K562 (cell line): ENCODE data around the gene RSRC1. TPM values are rescaled to one million over a fixed set of nuclear protein-coding genes. Genes with fewer than 3 reads are reported as not detected.

Source experiments
- ATAC-seq: fragments of 200-7000 bp; cut with Tn5 transposase; 3 replicates; pipeline ENCODE4 v1.9.1; 2020; ENCODE audit warnings: moderate library complexity
- BruUV-seq: library from RNA; stranded (reverse); fragments of 400-500 nt; replicated peaks from 2 replicates; lab custom pipeline; 2021; lab: Mats Ljungman, UMichigan
- CTCF ChIA-PET: fragments of 300-600 bp; formaldehyde crosslinking; extraction: SDS; loops from one replicate; lab custom pipeline; 2021; ENCODE audit warnings: low intra/inter-chr PET ratio; lab: Yijun Ruan, JAX
- POLR2A ChIA-PET: fragments of 300-600, 350-650 bp; sonication (Branson Sonifier 250); formaldehyde crosslinking; extraction: SDS; loops from one replicate; lab custom pipeline; 2021; ENCODE audit warnings: antibody characterized with exemption, inconsistent platforms; lab: Yijun Ruan, JAX
- DNase-seq, 4 experiments: peaks; one replicate each; pipeline versions ENCODE4 v3.0.0 to v3.0.0-alpha.2; 2011 to 2018; ENCODE audit warnings: low spot score in 3 of 4, mixed read lengths in 3 of 4; ENCODE audit errors: extremely low read depth in 1 of 4
- FAIRE-seq: peaks from 2 replicates; lab custom pipeline; 2011; peaks lifted over from hg19 to GRCh38; lab: Jason Lieb, UNC
- H2AFZ ChIP-seq: 2 replicates; pipeline ENCODE4 v1.6.0; 2011; ENCODE audit warnings: low read depth, low read length, control low read depth, inconsistent platforms
- H3K27ac ChIP-seq: fragments of 200-600 bp; 3 replicates; pipeline ENCODE4 v1.8.0; 2011; ENCODE audit warnings: low read depth, mild to moderate bottlenecking, control low read depth, inconsistent platforms, low read length, moderate library complexity, mixed read lengths; ENCODE audit errors: extremely low read depth
- H3K27me3 ChIP-seq, 2 experiments: fragments of 300-600 bp in 1 of 2; 2 replicates in 1 of 2; 3 replicates in 1 of 2; pipeline versions ENCODE4 v1.6.0 to v1.8.0; 2011; ENCODE audit warnings: inconsistent platforms in 2 of 2, low read length in 2 of 2, mild to moderate bottlenecking in 1 of 2, mixed read lengths in 1 of 2, moderate library complexity in 1 of 2; ENCODE audit not compliant: control insufficient read depth in 2 of 2, insufficient read depth in 2 of 2
- H3K36me3 ChIP-seq: fragments of 300-600 bp; 3 replicates; pipeline ENCODE4 v1.8.0; 2011; ENCODE audit warnings: mild to moderate bottlenecking, low read length, inconsistent platforms; ENCODE audit not compliant: control insufficient read depth, insufficient read depth
- H3K4me1 ChIP-seq, 2 experiments: fragments of 200-600 bp in 1 of 2; replicated peaks in 1 of 2; 2 replicates in 1 of 2; 3 replicates in 1 of 2; pipeline versions ENCODE4 v1.5.1 to v1.8.0; 2011; ENCODE audit warnings: inconsistent platforms in 2 of 2, low read length in 2 of 2, mild to moderate bottlenecking in 1 of 2, mixed read lengths in 1 of 2, moderate library complexity in 1 of 2; ENCODE audit not compliant: control insufficient read depth in 2 of 2, insufficient read depth in 2 of 2
- H3K4me2 ChIP-seq: 2 replicates; pipeline ENCODE4 v1.6.1; 2011; ENCODE audit warnings: low read length, control low read depth, inconsistent platforms, mixed read lengths; ENCODE audit not compliant: insufficient read depth
- H3K4me3 ChIP-seq: fragments of 200-600 bp; sonication (generic), shearing (Covaris generic); 2 replicates; pipeline ENCODE4 v1.5.1; 2016; ENCODE audit warnings: control low read depth, inconsistent platforms
- H3K79me2 ChIP-seq: fragments of 200-600 bp; 3 replicates; pipeline ENCODE4 v1.8.0; 2011; ENCODE audit warnings: low read length, inconsistent platforms; ENCODE audit not compliant: control insufficient read depth, insufficient read depth
- H3K9ac ChIP-seq, 2 experiments: 2 replicates each; pipeline versions ENCODE4 v1.6.0 to v1.6.1; 2011; ENCODE audit warnings: low read depth in 2 of 2, low read length in 2 of 2, control low read depth in 1 of 2, inconsistent platforms in 1 of 2, mild to moderate bottlenecking in 1 of 2, mixed read lengths in 1 of 2; ENCODE audit not compliant: insufficient read depth in 1 of 2
- H3K9me1 ChIP-seq: one replicate; pipeline ENCODE4 v1.6.0; 2011; ENCODE audit warnings: inconsistent platforms, mild to moderate bottlenecking, low read length, moderate library complexity; ENCODE audit not compliant: control insufficient read depth, insufficient read depth
- H3K9me3 ChIP-seq: replicated peaks from 2 replicates; pipeline ENCODE4 v1.5.1; 2011; ENCODE audit warnings: low read depth, low read length, inconsistent platforms; ENCODE audit not compliant: control insufficient read depth, insufficient read depth
- H4K20me1 ChIP-seq: replicated peaks from 2 replicates; pipeline ENCODE4 v1.6.1; 2011; ENCODE audit warnings: low read length, inconsistent platforms, mixed read lengths; ENCODE audit not compliant: control insufficient read depth, insufficient read depth
- LCOR ChIP-seq: sonication (generic); formaldehyde crosslinking; IDR thresholded peaks from 2 replicates; pipeline ENCODE4 v1.8.0; 2022; ENCODE audit warnings: mild to moderate bottlenecking, missing genetic modification reagents
- RNF219 ChIP-seq: fragments of 250-450 bp; sonication (Bioruptor Pico); IDR thresholded peaks from 2 replicates; pipeline ENCODE4 v1.5.0; 2022; ENCODE audit warnings: mild to moderate bottlenecking
- ZFP1 ChIP-seq: fragments of 450-650 bp; formaldehyde crosslinking; IDR thresholded peaks from 2 replicates; pipeline ENCODE4 v1.4.0; 2020; ENCODE audit warnings: mild to moderate bottlenecking, mixed read lengths
- ZNF165 ChIP-seq: fragments of 250-450 bp; sonication (Bioruptor Pico); IDR thresholded peaks from 2 replicates; pipeline ENCODE4 v1.4.0; 2020; ENCODE audit warnings: borderline replicate concordance
- ZNF174 ChIP-seq: fragments of 250-450 bp; sonication (Bioruptor Pico); IDR thresholded peaks from 2 replicates; pipeline ENCODE4 v1.4.0; 2020; ENCODE audit warnings: mild to moderate bottlenecking
- ZNF778 ChIP-seq: fragments of 450-650 bp; formaldehyde crosslinking; IDR thresholded peaks from 2 replicates; pipeline ENCODE4 v1.4.0; 2020; ENCODE audit warnings: mild to moderate bottlenecking, moderate library complexity
- ZNF79 ChIP-seq: fragments of 250-450 bp; sonication (Bioruptor Pico); IDR thresholded peaks from 2 replicates; pipeline ENCODE4 v1.4.0; 2020; ENCODE audit warnings: low read depth, mild to moderate bottlenecking, moderate library complexity
- WGBS: fragments of 100-300 bp; shearing (Covaris generic); methylation state at CpG from one replicate; pipeline ENCODE4 v1.1.6; 2016; ENCODE audit warnings: low coverage, mixed read lengths; ENCODE audit not compliant: insufficient coverage; ENCODE audit errors: missing lambda C conversion rate; 5-methylcytosine and 5-hydroxymethylcytosine counted together
- in situ Hi-C: fragments of 300-500 bp; cut with MboI; formaldehyde crosslinking; loops from 4 replicates; pipeline ENCODE4 v1.15.0; 2018; ENCODE audit warnings: inconsistent platforms, mixed read lengths
- intact Hi-C: fragments of 100-400 bp; cut with micrococcal nuclease; formaldehyde crosslinking; loops from 2 replicates; pipeline ENCODE4 v1.14.2; 2022
- polyA plus RNA-seq, 8 experiments: library from polyadenylated mRNA; depleted of rRNA in 4 of 8; stranded (reverse) in 5 of 8; unstranded in 3 of 8; fragments of >200 nt; fragmentation: Nextera tagmentation in 2 of 8; fragmentation: Illumina TruSeq in 1 of 8; extraction: Ambion mirVana in 2 of 8; extraction: Trizol in 1 of 8; gene quantifications; 2 replicates each; pipeline versions ENCODE4 v1.2.1 to v1.2.3, GENCODE V29; 2011 to 2014; ENCODE audit warnings: inconsistent platforms in 1 of 8, missing spikeins in 1 of 8
- total RNA-seq, 7 experiments: library from RNA; depleted of rRNA in 6 of 7; stranded (reverse); fragments of >200 nt in 6 of 7; fragmentation: Illumina TruSeq in 2 of 7; extraction: Trizol in 2 of 7; gene quantifications; 2 replicates each; pipeline versions ENCODE4 v1.2.1 to v1.2.3, GENCODE V29; 2011 to 2021; ENCODE audit warnings: low replicate concordance in 1 of 7
- TF ChIP-seq, protein P1 (sequence below): sonication (generic); formaldehyde crosslinking; IDR thresholded peaks from 2 replicates; pipeline ENCODE4 v1.8.1; 2023; ENCODE audit warnings: mild to moderate bottlenecking, missing genetic modification reagents
- TF ChIP-seq, protein P2 (sequence below): fragments of 450-650 bp; conservative IDR thresholded peaks from 2 replicates; pipeline ENCODE4 v1.6.1; 2016; ENCODE audit warnings: missing genetic modification characterization, low read depth, mild to moderate bottlenecking, missing compliant biosample characterization, moderate library complexity

Gene RSRC1
- total and polyA plus RNA-seq, 9 of the 15 experiments (the other 6 are each of a cell fraction or from before 2014, with no cell fraction given): 19.3 to 128 (median 75.5) TPM

GRCh38 chr3:158258619-158259018 is 148.7 kb downstream of the RSRC1 start:
- in situ Hi-C loops: no loop called here
- TF ChIP-seq ZNF778: no peak
- TF ChIP-seq RNF219 (CRISPR knock-in tag): no peak
- no peak for TF ChIP-seq LCOR (CRISPR knock-in tag)
- TF ChIP-seq, protein P1, sequence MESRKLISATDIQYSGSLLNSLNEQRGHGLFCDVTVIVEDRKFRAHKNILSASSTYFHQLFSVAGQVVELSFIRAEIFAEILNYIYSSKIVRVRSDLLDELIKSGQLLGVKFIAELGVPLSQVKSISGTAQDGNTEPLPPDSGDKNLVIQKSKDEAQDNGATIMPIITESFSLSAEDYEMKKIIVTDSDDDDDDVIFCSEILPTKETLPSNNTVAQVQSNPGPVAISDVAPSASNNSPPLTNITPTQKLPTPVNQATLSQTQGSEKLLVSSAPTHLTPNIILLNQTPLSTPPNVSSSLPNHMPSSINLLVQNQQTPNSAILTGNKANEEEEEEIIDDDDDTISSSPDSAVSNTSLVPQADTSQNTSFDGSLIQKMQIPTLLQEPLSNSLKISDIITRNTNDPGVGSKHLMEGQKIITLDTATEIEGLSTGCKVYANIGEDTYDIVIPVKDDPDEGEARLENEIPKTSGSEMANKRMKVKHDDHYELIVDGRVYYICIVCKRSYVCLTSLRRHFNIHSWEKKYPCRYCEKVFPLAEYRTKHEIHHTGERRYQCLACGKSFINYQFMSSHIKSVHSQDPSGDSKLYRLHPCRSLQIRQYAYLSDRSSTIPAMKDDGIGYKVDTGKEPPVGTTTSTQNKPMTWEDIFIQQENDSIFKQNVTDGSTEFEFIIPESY (CRISPR knock-in tag): no peak
- TF ChIP-seq ZNF79 (CRISPR knock-in tag): no peak
- TF ChIP-seq, protein P2, sequence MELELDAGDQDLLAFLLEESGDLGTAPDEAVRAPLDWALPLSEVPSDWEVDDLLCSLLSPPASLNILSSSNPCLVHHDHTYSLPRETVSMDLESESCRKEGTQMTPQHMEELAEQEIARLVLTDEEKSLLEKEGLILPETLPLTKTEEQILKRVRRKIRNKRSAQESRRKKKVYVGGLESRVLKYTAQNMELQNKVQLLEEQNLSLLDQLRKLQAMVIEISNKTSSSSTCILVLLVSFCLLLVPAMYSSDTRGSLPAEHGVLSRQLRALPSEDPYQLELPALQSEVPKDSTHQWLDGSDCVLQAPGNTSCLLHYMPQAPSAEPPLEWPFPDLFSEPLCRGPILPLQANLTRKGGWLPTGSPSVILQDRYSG (tag): no peak
- no peak for TF ChIP-seq ZNF165
- no peak for TF ChIP-seq ZFP1 (CRISPR knock-in tag)
- TF ChIP-seq ZNF174 (CRISPR knock-in tag): no peak
- no peak overlapping the region for H3K4me3 ChIP-seq
- H3K27me3 ChIP-seq: no peaks in the 10 kb centered on the region
- no peak for DNase-seq
- no peaks in the 10 kb centered on the region for H3K9me1 ChIP-seq
- BruUV-seq: no TSS peak
- no peaks in the 10 kb centered on the region for H3K36me3 ChIP-seq
- H3K9me3 ChIP-seq: no peaks in the 10 kb centered on the region
- no peak for FAIRE-seq
- no peak overlapping the region for H3K27ac ChIP-seq
- no peaks in the 10 kb centered on the region; the same call in 2 of the 3 replicates for H3K79me2 ChIP-seq
- WGBS: 64% methylated on average over 3 of the region's 3 CpGs
- no peak overlapping the region for H3K4me2 ChIP-seq
- H2AFZ ChIP-seq: no peak overlapping the region
- H3K9ac ChIP-seq: no peak overlapping the region
- POLR2A ChIA-PET: interaction anchor here (0.6 kb wide), 1 partner anchor 36 kb away, joined by 4 read pairs; no protein-coding TSS in a partner anchor
- no peaks in the 10 kb centered on the region for H4K20me1 ChIP-seq
- no peak for ATAC-seq
- no peaks in the 10 kb centered on the region for H3K4me1 ChIP-seq
- intact Hi-C loops: no loop called here
- CTCF ChIA-PET: no interaction called here
